H1 (cell line): ENCODE data around the gene FRMD4A.

Source experiments
- BRCA1 ChIP-seq: IDR thresholded peaks from 2 replicates; pipeline ENCODE4 v1.6.1; 2012; ENCODE audit warnings: low read depth, low read length, improper control_type of control experiment
- CEBPB ChIP-seq: IDR thresholded peaks from 2 replicates; pipeline ENCODE4 v1.6.1; 2012; ENCODE audit warnings: low read depth, low read length
- CREB1 ChIP-seq: IDR thresholded peaks from 2 replicates; pipeline ENCODE4 v1.6.1; 2012; ENCODE audit warnings: inconsistent platforms
- CTCF ChIP-seq, 3 experiments: IDR thresholded peaks; 1 replicate in 2 of 3; 2 replicates in 1 of 3; pipeline versions ENCODE4 v1.5.1 to v1.6.1; 2011; ENCODE audit warnings: low read length in 3 of 3, mild to moderate bottlenecking in 3 of 3, inconsistent platforms in 2 of 3, low read depth in 1 of 3, moderate library complexity in 1 of 3; ENCODE audit not compliant: insufficient read depth in 1 of 3; ENCODE audit errors: control extremely low read depth in 1 of 3
- EP300 ChIP-seq, 2 experiments: IDR thresholded peaks; 1 replicate in 1 of 2; 2 replicates in 1 of 2; pipeline ENCODE4 v1.6.1; 2011 to 2012; ENCODE audit warnings: low read depth in 2 of 2, low read length in 2 of 2, mild to moderate bottlenecking in 2 of 2, borderline replicate concordance in 1 of 2, inconsistent platforms in 1 of 2, moderate library complexity in 1 of 2
- EZH2 ChIP-seq: fragments of 200-600 bp; sonication (generic); IDR thresholded peaks from 2 replicates; pipeline ENCODE4 v1.7.1; 2012; ENCODE audit warnings: low read depth, mild to moderate bottlenecking, moderate library complexity, low read length, inconsistent platforms; ENCODE audit not compliant: severe bottlenecking
- NANOG ChIP-seq: IDR thresholded peaks from 2 replicates; pipeline ENCODE4 v1.6.1; 2011; ENCODE audit warnings: low read length, low read depth, mild to moderate bottlenecking, inconsistent platforms; ENCODE audit not compliant: insufficient read depth, poor library complexity, severe bottlenecking
- POLR2A ChIP-seq, 2 experiments: IDR thresholded peaks; 1 replicate in 1 of 2; 2 replicates in 1 of 2; pipeline ENCODE4 v1.6.1; 2011; ENCODE audit warnings: low read depth in 2 of 2, low read length in 2 of 2, mild to moderate bottlenecking in 2 of 2; ENCODE audit errors: control extremely low read depth in 1 of 2
- POU5F1 ChIP-seq: IDR thresholded peaks from 2 replicates; pipeline ENCODE4 v1.6.1; 2011; ENCODE audit warnings: low read depth, mild to moderate bottlenecking, low read length, moderate library complexity
- RBBP5 ChIP-seq: IDR thresholded peaks from 2 replicates; pipeline ENCODE4 v1.7.1; 2012; ENCODE audit warnings: low read depth, mild to moderate bottlenecking, inconsistent platforms, low read length, moderate library complexity, borderline replicate concordance
- SP1 ChIP-seq: IDR thresholded peaks from 2 replicates; pipeline ENCODE4 v1.6.1; 2011; ENCODE audit warnings: low read depth, low read length
- TF ChIP-seq, protein P1 (sequence below): fragments of 300-600 bp; sonication (generic); IDR thresholded peaks from 2 replicates; pipeline ENCODE4 v1.7.1; 2012; ENCODE audit warnings: low read length, moderate library complexity, mild to moderate bottlenecking, inconsistent platforms; ENCODE audit not compliant: insufficient replicate concordance

DNA sequence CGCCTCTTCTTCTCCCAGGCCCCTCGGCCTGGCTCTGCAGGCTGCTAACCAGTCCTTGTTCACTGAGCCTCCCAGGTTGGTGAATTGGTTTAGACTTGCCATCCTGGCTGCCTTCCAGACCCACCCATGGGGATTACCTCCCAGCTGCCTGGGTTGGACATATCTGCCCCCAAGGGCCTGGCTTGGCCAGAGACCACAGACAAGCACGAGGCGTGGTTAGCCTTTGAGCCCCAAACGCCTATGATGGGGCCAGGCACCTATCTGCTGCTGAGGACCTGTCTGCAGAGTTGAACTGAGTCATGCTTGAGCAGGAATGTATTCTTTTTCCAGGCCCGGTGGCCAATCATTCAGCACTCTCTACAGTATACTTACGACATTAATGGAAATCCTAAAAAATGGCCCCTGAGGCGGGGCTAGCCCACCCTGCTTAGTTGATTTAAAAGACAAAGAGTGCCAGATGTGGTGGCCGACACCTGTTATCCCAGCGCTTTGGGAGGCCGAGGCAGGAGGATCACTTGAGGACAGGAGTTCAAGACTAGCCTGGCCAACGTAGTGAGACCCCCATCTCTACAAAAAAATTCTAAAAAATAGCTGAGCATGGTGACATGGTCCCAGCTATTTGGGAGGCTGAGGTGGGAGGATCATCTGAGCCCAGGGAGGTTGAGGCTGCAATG is 361.5 kb downstream of the FRMD4A start:
- no peak for TF ChIP-seq POLR2A (IDR thresholded peaks at IDR 0.05; ENCODE audit: control extremely low read depth in 1 of 2, low read depth in 2 of 2, low read length in 2 of 2)
- no peak for TF ChIP-seq CTCF (IDR thresholded peaks at IDR 0.05; ENCODE audit: control extremely low read depth in 1 of 3, insufficient read depth in 1 of 3, low read depth in 1 of 3, low read length in 3 of 3)
- TF ChIP-seq POU5F1: no peak
- TF ChIP-seq CEBPB: no peak
- TF ChIP-seq EP300 (IDR thresholded peaks at IDR 0.05; ENCODE audit: borderline replicate concordance in 1 of 2, low read depth in 2 of 2, low read length in 2 of 2): no peak
- no peak for TF ChIP-seq BRCA1
- no peak for TF ChIP-seq EZH2
- no peak for TF ChIP-seq RBBP5
- TF ChIP-seq SP1: no peak
- TF ChIP-seq NANOG: no peak
- TF ChIP-seq, protein P1, sequence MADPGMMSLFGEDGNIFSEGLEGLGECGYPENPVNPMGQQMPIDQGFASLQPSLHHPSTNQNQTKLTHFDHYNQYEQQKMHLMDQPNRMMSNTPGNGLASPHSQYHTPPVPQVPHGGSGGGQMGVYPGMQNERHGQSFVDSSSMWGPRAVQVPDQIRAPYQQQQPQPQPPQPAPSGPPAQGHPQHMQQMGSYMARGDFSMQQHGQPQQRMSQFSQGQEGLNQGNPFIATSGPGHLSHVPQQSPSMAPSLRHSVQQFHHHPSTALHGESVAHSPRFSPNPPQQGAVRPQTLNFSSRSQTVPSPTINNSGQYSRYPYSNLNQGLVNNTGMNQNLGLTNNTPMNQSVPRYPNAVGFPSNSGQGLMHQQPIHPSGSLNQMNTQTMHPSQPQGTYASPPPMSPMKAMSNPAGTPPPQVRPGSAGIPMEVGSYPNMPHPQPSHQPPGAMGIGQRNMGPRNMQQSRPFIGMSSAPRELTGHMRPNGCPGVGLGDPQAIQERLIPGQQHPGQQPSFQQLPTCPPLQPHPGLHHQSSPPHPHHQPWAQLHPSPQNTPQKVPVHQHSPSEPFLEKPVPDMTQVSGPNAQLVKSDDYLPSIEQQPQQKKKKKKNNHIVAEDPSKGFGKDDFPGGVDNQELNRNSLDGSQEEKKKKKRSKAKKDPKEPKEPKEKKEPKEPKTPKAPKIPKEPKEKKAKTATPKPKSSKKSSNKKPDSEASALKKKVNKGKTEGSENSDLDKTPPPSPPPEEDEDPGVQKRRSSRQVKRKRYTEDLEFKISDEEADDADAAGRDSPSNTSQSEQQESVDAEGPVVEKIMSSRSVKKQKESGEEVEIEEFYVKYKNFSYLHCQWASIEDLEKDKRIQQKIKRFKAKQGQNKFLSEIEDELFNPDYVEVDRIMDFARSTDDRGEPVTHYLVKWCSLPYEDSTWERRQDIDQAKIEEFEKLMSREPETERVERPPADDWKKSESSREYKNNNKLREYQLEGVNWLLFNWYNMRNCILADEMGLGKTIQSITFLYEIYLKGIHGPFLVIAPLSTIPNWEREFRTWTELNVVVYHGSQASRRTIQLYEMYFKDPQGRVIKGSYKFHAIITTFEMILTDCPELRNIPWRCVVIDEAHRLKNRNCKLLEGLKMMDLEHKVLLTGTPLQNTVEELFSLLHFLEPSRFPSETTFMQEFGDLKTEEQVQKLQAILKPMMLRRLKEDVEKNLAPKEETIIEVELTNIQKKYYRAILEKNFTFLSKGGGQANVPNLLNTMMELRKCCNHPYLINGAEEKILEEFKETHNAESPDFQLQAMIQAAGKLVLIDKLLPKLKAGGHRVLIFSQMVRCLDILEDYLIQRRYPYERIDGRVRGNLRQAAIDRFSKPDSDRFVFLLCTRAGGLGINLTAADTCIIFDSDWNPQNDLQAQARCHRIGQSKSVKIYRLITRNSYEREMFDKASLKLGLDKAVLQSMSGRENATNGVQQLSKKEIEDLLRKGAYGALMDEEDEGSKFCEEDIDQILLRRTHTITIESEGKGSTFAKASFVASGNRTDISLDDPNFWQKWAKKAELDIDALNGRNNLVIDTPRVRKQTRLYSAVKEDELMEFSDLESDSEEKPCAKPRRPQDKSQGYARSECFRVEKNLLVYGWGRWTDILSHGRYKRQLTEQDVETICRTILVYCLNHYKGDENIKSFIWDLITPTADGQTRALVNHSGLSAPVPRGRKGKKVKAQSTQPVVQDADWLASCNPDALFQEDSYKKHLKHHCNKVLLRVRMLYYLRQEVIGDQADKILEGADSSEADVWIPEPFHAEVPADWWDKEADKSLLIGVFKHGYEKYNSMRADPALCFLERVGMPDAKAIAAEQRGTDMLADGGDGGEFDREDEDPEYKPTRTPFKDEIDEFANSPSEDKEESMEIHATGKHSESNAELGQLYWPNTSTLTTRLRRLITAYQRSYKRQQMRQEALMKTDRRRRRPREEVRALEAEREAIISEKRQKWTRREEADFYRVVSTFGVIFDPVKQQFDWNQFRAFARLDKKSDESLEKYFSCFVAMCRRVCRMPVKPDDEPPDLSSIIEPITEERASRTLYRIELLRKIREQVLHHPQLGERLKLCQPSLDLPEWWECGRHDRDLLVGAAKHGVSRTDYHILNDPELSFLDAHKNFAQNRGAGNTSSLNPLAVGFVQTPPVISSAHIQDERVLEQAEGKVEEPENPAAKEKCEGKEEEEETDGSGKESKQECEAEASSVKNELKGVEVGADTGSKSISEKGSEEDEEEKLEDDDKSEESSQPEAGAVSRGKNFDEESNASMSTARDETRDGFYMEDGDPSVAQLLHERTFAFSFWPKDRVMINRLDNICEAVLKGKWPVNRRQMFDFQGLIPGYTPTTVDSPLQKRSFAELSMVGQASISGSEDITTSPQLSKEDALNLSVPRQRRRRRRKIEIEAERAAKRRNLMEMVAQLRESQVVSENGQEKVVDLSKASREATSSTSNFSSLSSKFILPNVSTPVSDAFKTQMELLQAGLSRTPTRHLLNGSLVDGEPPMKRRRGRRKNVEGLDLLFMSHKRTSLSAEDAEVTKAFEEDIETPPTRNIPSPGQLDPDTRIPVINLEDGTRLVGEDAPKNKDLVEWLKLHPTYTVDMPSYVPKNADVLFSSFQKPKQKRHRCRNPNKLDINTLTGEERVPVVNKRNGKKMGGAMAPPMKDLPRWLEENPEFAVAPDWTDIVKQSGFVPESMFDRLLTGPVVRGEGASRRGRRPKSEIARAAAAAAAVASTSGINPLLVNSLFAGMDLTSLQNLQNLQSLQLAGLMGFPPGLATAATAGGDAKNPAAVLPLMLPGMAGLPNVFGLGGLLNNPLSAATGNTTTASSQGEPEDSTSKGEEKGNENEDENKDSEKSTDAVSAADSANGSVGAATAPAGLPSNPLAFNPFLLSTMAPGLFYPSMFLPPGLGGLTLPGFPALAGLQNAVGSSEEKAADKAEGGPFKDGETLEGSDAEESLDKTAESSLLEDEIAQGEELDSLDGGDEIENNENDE: no peak
- TF ChIP-seq CREB1: no peak
